HUES6 (cell line): ENCODE measurements around the gene CGNL1.

Experiments used
- H3K27ac ChIP-seq: 2 replicates; pipeline ENCODE4 v1.7.0; 2013; ENCODE audit warnings: low read depth, mild to moderate bottlenecking, low read length, inconsistent platforms
- H3K27me3 ChIP-seq: 2 replicates; pipeline ENCODE4 v1.6.1; 2013; ENCODE audit warnings: low read length; ENCODE audit not compliant: control insufficient read depth, insufficient read depth
- H3K36me3 ChIP-seq: 2 replicates; pipeline ENCODE4 v1.6.1; 2013; ENCODE audit warnings: low read length; ENCODE audit not compliant: control insufficient read depth, insufficient read depth
- H3K4me1 ChIP-seq: 2 replicates; pipeline ENCODE4 v1.6.1; 2013; ENCODE audit warnings: low read length; ENCODE audit not compliant: control insufficient read depth, insufficient read depth
- H3K4me3 ChIP-seq: 2 replicates; pipeline ENCODE4 v1.5.1; 2013; ENCODE audit warnings: low read depth, low read length
- H3K9ac ChIP-seq: one replicate; pipeline ENCODE4 v1.6.1; 2013; ENCODE audit warnings: mild to moderate bottlenecking, low read length
- H3K9me3 ChIP-seq: 2 replicates; pipeline ENCODE4 v1.6.1; 2013; ENCODE audit warnings: low read depth, low read length; ENCODE audit not compliant: control insufficient read depth, insufficient read depth

Gene CGNL1

DNA sequence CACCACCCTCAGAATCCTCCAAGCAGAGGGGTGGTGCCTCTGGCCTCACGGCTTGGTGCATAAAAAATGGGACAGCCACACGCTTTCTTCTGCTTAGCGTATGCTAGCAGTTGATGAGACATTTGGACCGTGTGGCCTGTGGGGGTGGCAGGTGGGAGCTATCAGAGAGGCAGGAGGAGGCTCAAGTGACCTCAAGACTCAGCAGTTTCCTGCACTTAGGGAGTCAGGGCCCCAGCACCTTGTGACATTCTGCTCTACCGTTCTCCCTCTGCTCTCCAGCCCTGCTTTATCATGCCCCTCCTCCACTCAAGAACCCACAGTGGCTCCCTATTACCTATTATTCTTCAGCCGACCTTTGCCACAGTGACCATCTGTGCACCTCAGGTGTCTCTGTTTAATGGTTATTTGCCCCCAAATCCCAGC is 41.0 kb upstream of the CGNL1 start:
- H3K4me1 ChIP-seq: peaks cover 16% of the 10 kb centered on the region; the same call in 1 of the 2 replicates
- H3K27ac ChIP-seq: no peak overlapping the region
- H3K36me3 ChIP-seq: no peaks in the 10 kb centered on the region
- H3K4me3 ChIP-seq: no peak overlapping the region
- no peak overlapping the region for H3K9ac ChIP-seq
- no peaks in the 10 kb centered on the region for H3K9me3 ChIP-seq
- no peaks in the 10 kb centered on the region for H3K27me3 ChIP-seq

DNA sequence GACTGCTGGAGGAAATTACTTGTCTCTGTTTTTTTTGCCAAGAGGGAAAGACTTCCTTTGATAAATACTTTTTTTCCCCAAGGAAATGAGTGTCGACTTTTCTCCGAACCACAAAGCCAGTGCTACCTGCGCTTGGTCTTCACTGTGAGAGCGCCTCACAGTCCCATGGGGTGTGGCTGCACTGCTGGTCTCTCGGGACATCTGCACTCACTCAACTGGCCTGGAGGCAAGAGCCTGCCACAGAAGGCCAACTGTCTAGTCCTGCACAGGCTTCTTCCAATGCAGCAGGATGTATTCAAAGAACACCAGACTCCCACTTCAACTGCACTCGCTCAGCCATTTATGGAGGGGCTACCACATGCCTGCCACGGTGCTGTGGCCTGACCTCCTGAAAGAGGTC is 40.6 kb upstream of the CGNL1 start:
- Histone ChIP-seq H3K4me1 (peaks cover 16% of the 10 kb centered on the region; the same call in 1 of the 2 replicates), H3K4me3 (no peak overlapping the region), H3K27ac (no peak overlapping the region), H3K9me3 (no peaks in the 10 kb centered on the region), H3K36me3 (no peaks in the 10 kb centered on the region), H3K27me3 (no peaks in the 10 kb centered on the region), H3K9ac (no peak overlapping the region)

DNA sequence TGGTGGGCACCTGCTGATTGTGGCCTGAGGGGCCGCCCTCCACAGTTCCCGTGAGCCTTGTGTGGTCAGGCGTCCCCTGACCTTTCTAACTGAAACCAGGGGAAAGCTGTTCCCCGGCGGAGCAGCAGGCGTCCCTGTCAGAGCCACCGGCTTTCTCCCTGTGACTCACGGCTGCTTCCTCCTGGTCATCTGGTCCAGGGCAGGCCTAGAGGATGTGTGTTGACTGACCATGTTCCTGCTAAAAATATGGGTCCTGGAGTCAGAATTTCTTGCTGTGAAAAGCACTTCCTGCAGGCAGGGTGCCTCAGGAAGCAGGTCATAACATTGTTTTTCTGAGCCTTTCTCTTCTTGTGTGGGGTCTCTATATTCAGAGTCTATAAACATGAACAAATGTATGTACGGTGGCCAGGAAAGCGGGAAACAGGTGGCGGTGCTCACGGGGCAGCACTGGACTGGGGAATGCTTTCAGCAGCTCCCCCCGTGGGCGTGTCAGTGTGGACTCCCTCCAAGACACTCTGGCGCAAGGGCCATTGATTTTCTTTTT is 38.4 kb upstream of the CGNL1 start:
- peaks cover 17% of the 10 kb centered on the region; the same call in 1 of the 2 replicates for H3K4me1 ChIP-seq
- H3K27ac ChIP-seq: no peak overlapping the region
- no peak overlapping the region for H3K4me3 ChIP-seq
- no peaks in the 10 kb centered on the region for H3K9me3 ChIP-seq
- H3K27me3 ChIP-seq: no peaks in the 10 kb centered on the region
- no peak overlapping the region for H3K9ac ChIP-seq
- H3K36me3 ChIP-seq: no peaks in the 10 kb centered on the region

- Histone ChIP-seq H3K9me3 (no peaks in the 10 kb centered on the region), H3K27ac (no peak overlapping the region), H3K9ac (no peak overlapping the region), H3K4me1 (peaks cover 21% of the 10 kb centered on the region; the same call in 1 of the 2 replicates), H3K36me3 (no peaks in the 10 kb centered on the region), H3K27me3 (no peaks in the 10 kb centered on the region), H3K4me3 (no peak overlapping the region)
Observed at GRCh38 chr15:57339321-57339720, 37.0 kb upstream of the CGNL1 start.

- Histone ChIP-seq H3K9ac (no peak overlapping the region), H3K9me3 (no peaks in the 10 kb centered on the region), H3K27me3 (no peaks in the 10 kb centered on the region), H3K4me1 (peaks cover 18% of the 10 kb centered on the region; the same call in 1 of the 2 replicates), H3K4me3 (no peak overlapping the region), H3K27ac (no peak overlapping the region), H3K36me3 (no peaks in the 10 kb centered on the region)
Observed at GRCh38 chr15:57340682-57341259, 35.5 kb upstream of the CGNL1 start.

DNA sequence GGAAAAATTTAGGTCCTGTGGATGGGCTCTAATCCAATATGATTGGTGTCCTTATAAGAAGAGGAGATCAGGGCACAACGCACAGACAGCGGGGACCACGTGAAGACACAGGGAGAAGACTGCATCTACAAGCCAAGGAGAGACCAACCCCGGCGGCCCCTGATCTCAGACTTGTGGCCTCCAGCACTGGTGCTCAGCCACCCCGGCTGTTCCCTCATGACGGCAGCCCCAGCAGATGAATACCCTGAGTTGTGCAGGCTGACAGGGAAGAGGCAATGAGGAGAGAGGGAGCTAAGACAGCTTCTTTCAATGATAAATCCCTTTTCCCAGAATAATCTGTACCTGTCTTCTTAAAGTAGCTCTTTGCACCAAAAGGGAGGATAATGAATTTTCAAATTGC is 33.3 kb upstream of the CGNL1 start:
- Histone ChIP-seq H3K9me3 (peaks cover 3% of the 10 kb centered on the region; the same call in 1 of the 2 replicates), H3K4me1 (peaks cover 17% of the 10 kb centered on the region; the same call in 1 of the 2 replicates), H3K4me3 (no peak overlapping the region), H3K9ac (no peak overlapping the region), H3K27ac (no peak overlapping the region), H3K36me3 (no peaks in the 10 kb centered on the region), H3K27me3 (no peaks in the 10 kb centered on the region)

GRCh38 chr15:57343498-57343897 is 32.8 kb upstream of the CGNL1 start:
- H3K4me1 ChIP-seq: peaks cover 17% of the 10 kb centered on the region; the same call in 1 of the 2 replicates
- peaks cover 5% of the 10 kb centered on the region; the same call in 1 of the 2 replicates for H3K9me3 ChIP-seq
- H3K27me3 ChIP-seq: no peaks in the 10 kb centered on the region
- H3K27ac ChIP-seq: no peak overlapping the region
- H3K36me3 ChIP-seq: no peaks in the 10 kb centered on the region
- no peak overlapping the region for H3K9ac ChIP-seq
- H3K4me3 ChIP-seq: no peak overlapping the region

GRCh38 chr15:57344282-57344681 is 32.0 kb upstream of the CGNL1 start:
- peaks cover 17% of the 10 kb centered on the region; the same call in 1 of the 2 replicates for H3K4me1 ChIP-seq
- H3K36me3 ChIP-seq: no peaks in the 10 kb centered on the region
- H3K27me3 ChIP-seq: no peaks in the 10 kb centered on the region
- no peak overlapping the region for H3K4me3 ChIP-seq
- no peak overlapping the region for H3K9ac ChIP-seq
- H3K9me3 ChIP-seq: peaks cover 5% of the 10 kb centered on the region; the same call in 1 of the 2 replicates
- no peak overlapping the region for H3K27ac ChIP-seq

GRCh38 chr15:57345584-57345983 is 30.7 kb upstream of the CGNL1 start:
- H3K27me3 ChIP-seq: no peaks in the 10 kb centered on the region
- no peaks in the 10 kb centered on the region for H3K36me3 ChIP-seq
- H3K4me3 ChIP-seq: no peak overlapping the region
- H3K9me3 ChIP-seq: peaks cover 5% of the 10 kb centered on the region; the same call in 1 of the 2 replicates
- no peak overlapping the region for H3K9ac ChIP-seq
- no peak overlapping the region for H3K27ac ChIP-seq
- H3K4me1 ChIP-seq: peaks cover 17% of the 10 kb centered on the region; the same call in 1 of the 2 replicates

- no peak overlapping the region for H3K27ac ChIP-seq
- H3K27me3 ChIP-seq: no peaks in the 10 kb centered on the region
- no peaks in the 10 kb centered on the region for H3K36me3 ChIP-seq
- H3K9me3 ChIP-seq: peaks cover 5% of the 10 kb centered on the region; the same call in 1 of the 2 replicates
- H3K4me1 ChIP-seq: peaks cover 21% of the 10 kb centered on the region; the same call in 1 of the 2 replicates
- no peak overlapping the region for H3K9ac ChIP-seq
- no peak overlapping the region for H3K4me3 ChIP-seq
Observed at GRCh38 chr15:57348081-57348480, 28.2 kb upstream of the CGNL1 start.

DNA sequence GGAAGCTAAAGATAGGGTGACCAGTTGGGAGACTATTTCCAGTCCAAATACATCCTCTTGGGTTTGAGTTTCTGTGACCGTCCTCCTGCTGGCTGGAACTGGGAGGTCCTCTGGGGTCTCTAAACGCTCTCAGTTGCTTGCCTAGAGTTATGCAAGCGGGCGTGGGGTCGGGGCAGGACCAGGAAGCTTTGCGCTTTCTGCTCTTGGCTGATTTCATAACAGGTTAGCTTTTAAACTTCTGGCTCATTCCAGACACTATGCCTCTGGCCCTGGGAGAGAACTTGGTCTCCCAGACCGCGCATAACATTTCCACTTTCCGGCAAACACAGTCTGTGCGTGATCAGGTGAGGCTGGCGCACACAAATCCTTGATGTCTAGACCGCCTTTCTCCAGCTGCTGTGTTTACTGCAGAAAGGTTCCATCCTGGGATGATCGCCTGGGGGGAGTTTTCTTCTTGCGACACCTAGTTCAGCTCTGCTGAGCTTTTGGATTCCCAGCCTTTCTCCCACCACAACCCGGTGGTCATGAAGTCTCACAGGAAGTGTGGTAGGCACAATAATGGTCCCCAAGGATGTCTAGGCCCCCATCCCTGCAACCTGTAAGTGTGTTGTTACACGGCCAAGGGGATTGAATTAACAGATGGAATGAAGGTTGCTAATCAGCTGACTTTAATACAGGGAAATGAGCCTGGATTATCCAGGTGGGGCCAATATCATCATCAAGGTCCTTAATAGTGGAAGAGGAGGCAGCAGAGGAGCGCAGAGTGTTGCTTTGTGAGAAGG is 23.6 kb upstream of the CGNL1 start:
- Histone ChIP-seq H3K9ac (no peak overlapping the region), H3K4me3 (no peak overlapping the region), H3K27ac (no peak overlapping the region), H3K36me3 (no peaks in the 10 kb centered on the region), H3K27me3 (no peaks in the 10 kb centered on the region), H3K4me1 (peaks cover 30% of the 10 kb centered on the region), H3K9me3 (peaks cover 5% of the 10 kb centered on the region; the same call in 1 of the 2 replicates)
